A549 (cell line): ENCODE measurements around the gene TRPV3. TPM values are rescaled to one million over a fixed set of nuclear protein-coding genes. Genes with fewer than 3 reads are reported as not detected.
"Not testable (repeated sequence)": the region's sequence is repeated elsewhere in the genome, so short reads cannot be mapped to it uniquely, and the experiment has no call there.

Experiments used
- ATAC-seq, 2 experiments: fragments of 200-7000 bp in 1 of 2; fragments of >200 bp in 1 of 2; cut with Nextera tagmentation in 1 of 2; cut with Tn5 transposase in 1 of 2; 3 replicates each; pipeline versions ENCODE4 v1.8.0 to v1.9.1; 2018 to 2020; ENCODE audit warnings: mild to moderate bottlenecking in 1 of 2, moderate library complexity in 1 of 2
- CTCF ChIA-PET: fragments of 300-600 bp; sonication (Branson Sonifier 250); formaldehyde crosslinking; extraction: SDS; loops from one replicate; lab custom pipeline; 2021; ENCODE audit warnings: antibody characterized with exemption, inconsistent platforms; lab: Yijun Ruan, JAX
- POLR2A ChIA-PET: fragments of 350-600 bp; formaldehyde crosslinking; extraction: SDS; loops from one replicate; lab custom pipeline; 2021; ENCODE audit warnings: antibody characterized with exemption, inconsistent platforms; lab: Yijun Ruan, JAX
- DNase-seq, 2 experiments: peaks; one replicate each; pipeline versions ENCODE4 v3.0.0 to v3.0.0-alpha.2; 2011 to 2016; ENCODE audit warnings: low read depth in 1 of 2, low spot score in 1 of 2
- FAIRE-seq: peaks from 2 replicates; lab custom pipeline; 2011; peaks lifted over from hg19 to GRCh38; lab: Jason Lieb, UNC
- H3K27ac ChIP-seq, 2 experiments: fragments of >200 bp; sonication (Bioruptor Twin); formaldehyde crosslinking; 3 replicates each; pipeline ENCODE4 v1.5.1; 2016 to 2017
- H3K4me1 ChIP-seq: fragments of >200 bp; sonication (Bioruptor Twin); formaldehyde crosslinking; 3 replicates; pipeline ENCODE4 v1.6.1; 2016
- H3K4me2 ChIP-seq: fragments of >200 bp; sonication (Bioruptor Twin); formaldehyde crosslinking; 3 replicates; pipeline ENCODE4 v1.6.1; 2016
- H3K4me3 ChIP-seq: fragments of >200 bp; sonication (Bioruptor Twin); formaldehyde crosslinking; 3 replicates; pipeline ENCODE4 v1.5.1; 2016
- H3K9me3 ChIP-seq: fragments of >200 bp; sonication (Bioruptor Twin); formaldehyde crosslinking; 3 replicates; pipeline ENCODE4 v1.6.1; 2016
- ATOH8 ChIP-seq: fragments of 250-450 bp; sonication (Bioruptor Pico); IDR thresholded peaks from 2 replicates; pipeline ENCODE4 v1.5.0; 2020; ENCODE audit warnings: low read depth, mild to moderate bottlenecking, moderate library complexity
- CBX2 ChIP-seq: fragments of 200-600 bp; sonication (generic); IDR thresholded peaks from 2 replicates; pipeline ENCODE4 v1.6.1; 2016; ENCODE audit warnings: low read depth, mild to moderate bottlenecking, borderline replicate concordance
- CBX8 ChIP-seq: fragments of 200-600 bp; sonication (generic); IDR thresholded peaks from 2 replicates; pipeline ENCODE4 v1.6.1; 2016
- CEBPB ChIP-seq, 2 experiments: fragments of >200 bp in 1 of 2; sonication (Bioruptor Twin) in 1 of 2; formaldehyde crosslinking in 1 of 2; IDR thresholded peaks; 2 replicates each; pipeline ENCODE4 v1.6.1; 2012 to 2016
- CHD4 ChIP-seq: fragments of 200-600 bp; sonication (generic); IDR thresholded peaks from 2 replicates; pipeline ENCODE4 v1.6.1; 2016; ENCODE audit warnings: antibody characterized with exemption, mild to moderate bottlenecking, borderline replicate concordance
- CTCF ChIP-seq: fragments of >200 bp; sonication (Bioruptor Twin); formaldehyde crosslinking; IDR thresholded peaks from 3 replicates; pipeline ENCODE4 v1.5.1; 2016
- EHMT2 ChIP-seq: fragments of 200-600 bp; sonication (generic); IDR thresholded peaks from 2 replicates; pipeline ENCODE4 v1.6.1; 2016; ENCODE audit warnings: antibody characterized with exemption, low read depth, mild to moderate bottlenecking, moderate library complexity
- FOSL2 ChIP-seq, 2 experiments: fragments of 450-650 bp in 1 of 2; fragments of >200 bp in 1 of 2; sonication (Bioruptor Twin) in 1 of 2; formaldehyde crosslinking; IDR thresholded peaks; 2 replicates each; pipeline versions ENCODE4 v1.5.0 to v1.6.1; 2016 to 2020; ENCODE audit warnings: mild to moderate bottlenecking in 1 of 2, moderate library complexity in 1 of 2
- FOXS1 ChIP-seq: fragments of 250-450 bp; sonication (Bioruptor Pico); IDR thresholded peaks from 2 replicates; pipeline ENCODE4 v1.5.0; 2020; ENCODE audit warnings: mild to moderate bottlenecking, moderate library complexity
- HDAC2 ChIP-seq: fragments of 200-600 bp; sonication (generic); IDR thresholded peaks from 2 replicates; pipeline ENCODE4 v1.6.1; 2016
- JUNB ChIP-seq: fragments of >200 bp; sonication (Bioruptor Twin); formaldehyde crosslinking; IDR thresholded peaks from 2 replicates; pipeline ENCODE4 v1.6.1; 2016
- KDM1A ChIP-seq: fragments of 200-600 bp; sonication (generic); IDR thresholded peaks from 2 replicates; pipeline ENCODE4 v1.6.1; 2016; ENCODE audit warnings: low read depth, mild to moderate bottlenecking
- MAFK ChIP-seq: fragments of 450-650 bp; IDR thresholded peaks from 2 replicates; pipeline ENCODE4 v1.6.1; 2014; ENCODE audit not compliant: partially characterized antibody
- NR3C1 ChIP-seq: fragments of >200 bp; sonication (Bioruptor Twin); formaldehyde crosslinking; IDR thresholded peaks from 3 replicates; pipeline ENCODE4 v1.6.1; 2017
- RAD21 ChIP-seq, 2 experiments: fragments of >200 bp in 1 of 2; sonication (Bioruptor Twin) in 1 of 2; formaldehyde crosslinking in 1 of 2; IDR thresholded peaks in 1 of 2; conservative IDR thresholded peaks in 1 of 2; 2 replicates in 1 of 2; 3 replicates in 1 of 2; pipeline ENCODE4 v1.6.1; 2012 to 2018; ENCODE audit warnings: inconsistent platforms in 1 of 2
- ZFP36 ChIP-seq: fragments of 450-650 bp; IDR thresholded peaks from 2 replicates; pipeline ENCODE4 v1.6.1; 2014; ENCODE audit warnings: borderline replicate concordance; ENCODE audit not compliant: partially characterized antibody
- ZNF302 ChIP-seq: fragments of 250-450 bp; sonication (Bioruptor Pico); IDR thresholded peaks from 2 replicates; pipeline ENCODE4 v1.9.0; 2021; ENCODE audit warnings: inconsistent platforms, mild to moderate bottlenecking, moderate library complexity
- WGBS: methylation state at CpG from one replicate; pipeline ENCODE4 v1.1.6; 2017; ENCODE audit errors: missing lambda C conversion rate; 5-methylcytosine and 5-hydroxymethylcytosine counted together
- polyA plus RNA-seq, 4 experiments: library from polyadenylated mRNA; depleted of rRNA in 3 of 4; stranded (reverse); fragments of >200 nt; fragmentation: RNase III in 1 of 4; extraction: RNeasy Plus Mini Kit Qiagen cat#74134 plus additional on column Dnase treatment in 1 of 4; gene quantifications; 2 replicates in 3 of 4; 3 replicates in 1 of 4; pipeline ENCODE4 v1.2.3, GENCODE V29; 2011 to 2017
- TF ChIP-seq, protein P1 (sequence below): IDR thresholded peaks from 2 replicates; pipeline ENCODE4 v1.6.1; 2012
- TF ChIP-seq, protein P2 (sequence below): fragments of >200 bp; sonication (Bioruptor Twin); formaldehyde crosslinking; IDR thresholded peaks from 3 replicates; pipeline ENCODE4 v1.6.1; 2016

TRPV3 gene
- polyA plus RNA-seq, 2 of the 4 experiments (the other 2 are of a cell fraction): 0.46 to 1.2 TPM

DNA sequence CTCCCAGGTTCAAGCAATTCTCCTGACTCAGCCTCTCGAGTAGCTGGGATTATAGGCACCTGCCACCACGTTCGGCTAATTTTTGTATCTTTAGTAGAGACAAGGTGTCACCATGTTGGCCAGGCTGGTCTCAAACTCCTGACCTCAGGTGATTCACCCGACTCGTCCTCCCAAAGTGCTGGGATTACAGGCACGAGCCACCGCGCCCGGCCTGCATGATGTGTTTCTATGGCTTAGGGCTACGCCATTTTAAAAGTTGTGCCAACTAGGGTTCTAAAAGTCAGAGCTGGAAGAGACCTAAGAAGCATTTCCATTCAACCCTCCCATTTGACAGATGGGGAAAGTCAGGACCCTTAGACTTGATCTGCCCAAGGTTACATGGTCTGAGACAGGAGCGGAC lies 43.4 kb downstream of the TRPV3 start:
- H3K4me1 ChIP-seq, H3K4me3 ChIP-seq, H3K9me3 ChIP-seq, H3K4me2 ChIP-seq, FAIRE-seq, ATAC-seq, H3K27ac ChIP-seq, CTCF ChIA-PET, DNase-seq: not testable (repeated sequence)
- 86% methylated on average over 11 of the region's 11 CpGs for WGBS
- POLR2A ChIA-PET: interaction anchor here (0.6 kb wide), 1 partner anchor 10 kb away, joined by 4 read pairs; no protein-coding TSS in a partner anchor

- no peak overlapping the region for H3K4me2 ChIP-seq
- TF ChIP-seq MAFK (no peak), JUNB (no peak), KDM1A (no peak), ZFP36 (no peak), ATOH8 (CRISPR knock-in tag) (no peak), FOXS1 (CRISPR knock-in tag) (no peak), NR3C1 (no peak), CHD4 (no peak), CEBPB (IDR thresholded peaks at IDR 0.05) (no peak), CBX2 (no peak), HDAC2 (no peak), CTCF (no peak), RAD21 (conservative IDR thresholded peaks at IDR 0.05 in 1 of 2, IDR thresholded peaks at IDR 0.05 in 1 of 2) (no peak), ZNF302 (CRISPR knock-in tag) (no peak), CBX8 (no peak), EHMT2 (no peak), FOSL2 (IDR thresholded peaks at IDR 0.05) (no peak), FOSL2 (CRISPR knock-in tag; IDR thresholded peaks at IDR 0.05) (no peak)
- TF ChIP-seq, protein P1, sequence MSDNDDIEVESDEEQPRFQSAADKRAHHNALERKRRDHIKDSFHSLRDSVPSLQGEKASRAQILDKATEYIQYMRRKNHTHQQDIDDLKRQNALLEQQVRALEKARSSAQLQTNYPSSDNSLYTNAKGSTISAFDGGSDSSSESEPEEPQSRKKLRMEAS: no peak
- TF ChIP-seq, protein P2, sequence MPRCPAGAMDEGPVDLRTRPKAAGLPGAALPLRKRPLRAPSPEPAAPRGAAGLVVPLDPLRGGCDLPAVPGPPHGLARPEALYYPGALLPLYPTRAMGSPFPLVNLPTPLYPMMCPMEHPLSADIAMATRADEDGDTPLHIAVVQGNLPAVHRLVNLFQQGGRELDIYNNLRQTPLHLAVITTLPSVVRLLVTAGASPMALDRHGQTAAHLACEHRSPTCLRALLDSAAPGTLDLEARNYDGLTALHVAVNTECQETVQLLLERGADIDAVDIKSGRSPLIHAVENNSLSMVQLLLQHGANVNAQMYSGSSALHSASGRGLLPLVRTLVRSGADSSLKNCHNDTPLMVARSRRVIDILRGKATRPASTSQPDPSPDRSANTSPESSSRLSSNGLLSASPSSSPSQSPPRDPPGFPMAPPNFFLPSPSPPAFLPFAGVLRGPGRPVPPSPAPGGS: no peak
These were observed 44.1 kb downstream of the TRPV3 start for GRCh38 chr17:3513305-3514035.

More at GRCh38 chr17:3513305-3514035, 44.1 kb downstream of the TRPV3 start:
- Histone ChIP-seq H3K9me3 (no peaks in the 10 kb centered on the region), H3K4me3 (no peak overlapping the region), H3K4me1 (no peaks in the 10 kb centered on the region), H3K27ac (no peak overlapping the region)
- DNase-seq: no peak
- 72% methylated on average over 23 of the region's 23 CpGs for WGBS
- CTCF ChIA-PET: interaction anchor here (1.2 kb wide), 1 partner anchor 29 kb away, joined by 4 read pairs; no protein-coding TSS in a partner anchor
- POLR2A ChIA-PET: interaction anchor here (0.6 kb wide), 1 partner anchor 9 kb away, joined by 4 read pairs; no protein-coding TSS in a partner anchor
- ATAC-seq: peak in 1 of 2 experiments; percentile 43; a peak in 3 of 6 replicates
- no peak for FAIRE-seq
